ENCODE data around the gene LAGE3.

The LAGE3 gene

GRCh38 chrX:154473683-154474082 lies 5.4 kb downstream of the LAGE3 start:
- no peak for DNase-seq

- no peak for DNase-seq
These were observed 6.1 kb downstream of the LAGE3 start for GRCh38 chrX:154472685-154473632.

GRCh38 chrX:154471839-154472684 lies 7.0 kb downstream of the LAGE3 start:
- no peak for DNase-seq

GRCh38 chrX:154470914-154471568 lies 8.0 kb downstream of the LAGE3 start:
- no peak for DNase-seq

- no peak for DNase-seq
These were observed 8.6 kb downstream of the LAGE3 start for GRCh38 chrX:154470434-154470833.

- DNase-seq: no peak
These were observed 9.2 kb downstream of the LAGE3 start for GRCh38 chrX:154469880-154470279.

- DNase-seq: no peak
These were observed 10.0 kb downstream of the LAGE3 start for GRCh38 chrX:154469114-154469513.

- DNase-seq: no peak
These were observed 10.9 kb downstream of the LAGE3 start for GRCh38 chrX:154468217-154468616.

- DNase-seq: no peak
These were observed 11.5 kb downstream of the LAGE3 start for GRCh38 chrX:154467556-154467955.

GRCh38 chrX:154466907-154467306 lies 12.2 kb downstream of the LAGE3 start:
- no peak for DNase-seq

GRCh38 chrX:154466036-154466435 lies 13.0 kb downstream of the LAGE3 start:
- no peak for DNase-seq

- DNase-seq: no peak
These were observed 13.5 kb downstream of the LAGE3 start for GRCh38 chrX:154465601-154466000.

- DNase-seq: no peak
These were observed 14.2 kb downstream of the LAGE3 start for GRCh38 chrX:154464806-154465365.

GRCh38 chrX:154463611-154464220 lies 15.4 kb downstream of the LAGE3 start:
- DNase-seq: no peak

- no peak for DNase-seq
These were observed 16.7 kb downstream of the LAGE3 start for GRCh38 chrX:154462396-154462795.

GRCh38 chrX:154460326-154460725 lies 18.8 kb downstream of the LAGE3 start:
- no peak for DNase-seq

- DNase-seq: no peak
These were observed 19.2 kb downstream of the LAGE3 start for GRCh38 chrX:154459832-154460231.

GRCh38 chrX:154458954-154459778 lies 19.9 kb downstream of the LAGE3 start:
- DNase-seq: peak; percentile 36

- peak; percentile 48 for DNase-seq
These were observed 20.7 kb downstream of the LAGE3 start, which contains the start of gene PLXNA3 for GRCh38 chrX:154458116-154458953. Gene PLXNA3 (plus strand): TSS chrX:154458281. CDS start chrX:154460184, 1,903 bp downstream.

- peak; percentile 76 for DNase-seq
These were observed 21.5 kb downstream of the LAGE3 start for GRCh38 chrX:154457491-154458115.
